HG03159 (cell line): ENCODE results near the gene GFER.

Experiments used
- ATAC-seq: cut with Tn5 transposase; IDR thresholded peaks from one replicate; pipeline ENCODE4 v1.9.1; 2021; ENCODE audit warnings: mild to moderate bottlenecking, moderate library complexity; ENCODE audit not compliant: unreplicated experiment

Gene GFER

GRCh38 chr16:1974157-1975070, 9.6 kb upstream of the GFER start:
- no peak for ATAC-seq

- no peak for ATAC-seq
Observed at GRCh38 chr16:1975432-1976215, 8.4 kb upstream of the GFER start.

GRCh38 chr16:1976216-1976520, 7.8 kb upstream of the GFER start:
- no peak for ATAC-seq

GRCh38 chr16:1976951-1977874, 6.8 kb upstream of the GFER start:
- no peak for ATAC-seq

- no peak for ATAC-seq
Observed at GRCh38 chr16:1977875-1978268, 6.1 kb upstream of the GFER start.

GRCh38 chr16:1978476-1979120, 5.4 kb upstream of the GFER start:
- no peak for ATAC-seq

GRCh38 chr16:1979271-1980029, 4.5 kb upstream of the GFER start:
- no peak for ATAC-seq

- no peak for ATAC-seq
Observed at GRCh38 chr16:1980030-1980769, 3.8 kb upstream of the GFER start.

GRCh38 chr16:1980770-1981087, 3.3 kb upstream of the GFER start:
- ATAC-seq = no peak

- no peak for ATAC-seq
Observed at GRCh38 chr16:1981398-1981836, 2.6 kb upstream of the GFER start, which contains the start of gene NOXO1. NOXO1 (minus strand) TSS chr16:1981469; CDS start chr16:1981179, 290 bp downstream.

GRCh38 chr16:1982013-1982433, 2.0 kb upstream of the GFER start:
- ATAC-seq = no peak

- ATAC-seq = no peak
Observed at GRCh38 chr16:1982991-1983543, 926 bp upstream of the GFER start.

GRCh38 chr16:1984347-1985225, 593 bp downstream of the GFER start:
- ATAC-seq = peak; percentile 8

GRCh38 chr16:1985466-1986150, 1.6 kb downstream of the GFER start:
- no peak for ATAC-seq

GRCh38 chr16:1987198-1987597, 3.2 kb downstream of the GFER start:
- no peak for ATAC-seq

- no peak for ATAC-seq
Observed at GRCh38 chr16:1989209-1990100, 5.5 kb downstream of the GFER start, which contains the start of gene SYNGR3. SYNGR3 (plus strand) TSS chr16:1989970; CDS start chr16:1990103, 133 bp downstream.
